B cell (primary cell): ENCODE results near the gene CTNNA3.

ENCODE experiments used
- CTCF ChIP-seq: fragments of 200-600 bp; IDR thresholded peaks from one replicate; pipeline ENCODE4 v1.8.0; 2022; ENCODE audit warnings: antibody characterized with exemption, mild to moderate bottlenecking
- EZH2 ChIP-seq: IDR thresholded peaks from 2 replicates; pipeline ENCODE4 v1.6.1; 2012; ENCODE audit warnings: borderline replicate concordance, low read depth, mild to moderate bottlenecking, moderate library complexity, low read length; ENCODE audit not compliant: insufficient read depth, poor library complexity, severe bottlenecking

DNA sequence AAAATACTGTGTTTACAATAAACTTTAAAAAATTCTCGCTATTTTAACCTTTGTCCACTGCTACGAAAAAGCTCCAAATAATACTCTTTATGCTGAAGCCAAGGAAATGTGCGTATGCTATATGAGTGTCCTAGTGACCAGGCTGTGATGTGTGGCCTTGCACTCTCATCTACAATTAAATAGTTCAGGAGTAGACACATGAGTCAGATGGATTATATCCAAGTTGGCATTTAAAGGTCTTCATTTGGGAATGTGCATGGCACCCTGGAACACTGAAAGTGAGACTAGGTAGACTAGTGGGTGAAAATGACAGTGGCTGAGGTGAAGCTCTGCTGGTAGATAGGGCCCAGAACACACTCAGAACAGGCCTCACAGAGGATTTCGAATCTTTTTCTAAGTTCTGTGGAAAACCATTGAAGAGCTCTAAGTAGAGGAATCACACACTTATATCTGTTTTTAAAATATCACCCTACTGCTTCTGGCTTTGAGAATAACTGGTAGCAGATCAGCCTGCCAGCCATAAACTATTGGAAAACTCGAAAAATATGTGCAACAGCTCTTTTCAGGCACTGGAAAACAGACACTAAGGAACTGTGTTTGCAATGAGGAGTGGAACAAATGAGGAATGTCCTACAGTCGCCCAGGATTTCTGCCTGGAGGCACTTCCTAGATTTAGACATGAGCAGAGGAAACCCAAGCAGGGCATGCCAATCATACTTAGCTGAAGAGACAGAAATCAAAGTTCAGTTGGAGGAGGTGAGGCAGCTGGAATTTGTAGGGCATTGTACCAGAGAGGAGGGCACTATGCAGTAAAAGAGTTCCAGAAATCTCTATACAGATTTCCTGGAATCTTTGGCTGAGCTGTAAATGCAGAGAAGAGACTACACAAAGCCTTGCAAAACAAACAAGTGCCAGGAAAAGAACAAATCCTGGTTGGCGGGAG is 1374.0 kb downstream of the CTNNA3 start:
- TF ChIP-seq CTCF = no peak
- TF ChIP-seq EZH2 = no peak
